ENCODE results near the gene STPG2. TPM values are rescaled to one million over a fixed set of nuclear protein-coding genes. Genes with fewer than 3 reads are reported as not detected.

The STPG2 gene
- total and polyA plus RNA-seq, 2 of the 4 experiments (the other 2 are of a cell fraction): not detected

DNA sequence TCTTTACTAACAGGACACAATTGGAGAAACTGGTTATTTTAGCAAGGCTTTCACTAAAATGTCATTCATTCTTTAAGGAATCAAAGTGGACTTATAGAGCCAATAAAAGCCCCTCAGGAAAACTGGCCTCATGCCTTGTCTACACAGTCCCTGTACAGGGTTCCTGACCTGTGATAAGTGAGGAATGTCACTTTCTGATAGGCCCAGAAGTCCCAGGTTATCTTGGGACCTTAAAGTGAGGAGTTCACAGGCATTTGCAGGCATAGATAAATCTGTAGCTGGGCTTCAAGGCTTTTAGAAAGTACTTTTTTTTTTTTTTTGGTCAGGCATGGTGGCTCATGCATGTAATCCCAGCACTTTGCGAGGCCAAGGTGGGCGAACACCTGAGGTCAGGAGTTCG lies 19.4 kb upstream of the STPG2 start:
- Histone ChIP-seq H3K4me2 (ENCODE audit: low read depth, low read length) (no peak overlapping the region), H2AFZ (replicated peaks; ENCODE audit: low read length, poor library complexity) (no peak overlapping the region), H3K9ac (ENCODE audit: low read depth, low read length) (no peak overlapping the region), H3K56ac (ENCODE audit: extremely low read depth, insufficient read depth, low read length) (no peak overlapping the region), H4K8ac (ENCODE audit: low read depth in 2 of 2, low read length in 2 of 2) (no peak overlapping the region), H3K18ac (ENCODE audit: low read depth, low read length) (no peak overlapping the region), H3K27me3 (ENCODE audit: control insufficient read depth, insufficient read depth, low read length) (peaks cover 4% of the 10 kb centered on the region; the same call in 1 of the 2 replicates), H3K9me3 (ENCODE audit: control insufficient read depth, insufficient read depth, low read length) (no peaks in the 10 kb centered on the region), H4K5ac (ENCODE audit: low read depth, low read length) (no peak overlapping the region), H3K14ac (replicated peaks; ENCODE audit: low read depth, low read length) (no peak overlapping the region), H3K4ac (ENCODE audit: low read depth, low read length) (no peak overlapping the region), H3K9me1 (ENCODE audit: insufficient read depth, low read length) (0 out of 2 replicates have a peak, but pooled peaks cover 3% of the 10 kb centered on the region), H4K20me1 (ENCODE audit: insufficient read depth, low read length) (no peaks in the 10 kb centered on the region), H2AK5ac (ENCODE audit: low read depth, low read length) (no peak overlapping the region), H3K23ac (ENCODE audit: low read depth, low read length) (no peak overlapping the region), H4K91ac (ENCODE audit: insufficient read depth, low read depth, low read length) (no peak overlapping the region), H3K36me3 (ENCODE audit: control insufficient read depth, insufficient read depth, low read length) (no peaks in the 10 kb centered on the region), H2BK15ac (ENCODE audit: low read depth, low read length) (no peak overlapping the region), H2BK5ac (ENCODE audit: low read depth, low read length, poor library complexity, severe bottlenecking) (no peak overlapping the region), H2BK120ac (ENCODE audit: low read depth, low read length) (no peak overlapping the region), H3K4me3 (ENCODE audit: insufficient read depth, low read depth, low read length) (no peak overlapping the region), H3K27ac (ENCODE audit: insufficient read depth, low read length) (no peak overlapping the region), H3K4me1 (ENCODE audit: control insufficient read depth, insufficient read depth, low read length) (no peaks in the 10 kb centered on the region), H3K79me1 (ENCODE audit: low read depth in 1 of 2, low read length in 2 of 2) (no peaks in the 10 kb centered on the region), H2AK9ac (replicated peaks; ENCODE audit: low read depth, low read length, poor library complexity) (no peak overlapping the region), H2BK20ac (ENCODE audit: low read depth, low read length) (no peak overlapping the region)
- CTCF ChIA-PET: no interaction called here
- no TSS peak for BruUV-seq (replicated peaks)
- POLR2A ChIA-PET (ENCODE audit: unreplicated experiment): no interaction called here
- TF ChIP-seq FOS (IDR thresholded peaks at IDR 0.05; ENCODE audit: low read depth, low read length) (no peak), NFE2L2 (IDR thresholded peaks at IDR 0.05; ENCODE audit: low read depth, low read length) (no peak), ELK1 (IDR thresholded peaks at IDR 0.05; ENCODE audit: borderline replicate concordance, low read depth, low read length) (no peak), MXI1 (IDR thresholded peaks at IDR 0.05; ENCODE audit: borderline replicate concordance, low read depth, low read length) (no peak), MAZ (IDR thresholded peaks at IDR 0.05; ENCODE audit: borderline replicate concordance, low read depth, low read length) (no peak), CTCF (conservative IDR thresholded peaks at IDR 0.05; ENCODE audit: low read depth, low read length) (no peak), RCOR1 (IDR thresholded peaks at IDR 0.05; ENCODE audit: insufficient replicate concordance, low read length) (no peak), RAD21 (IDR thresholded peaks at IDR 0.05; ENCODE audit: low read length) (no peak), CEBPB (IDR thresholded peaks at IDR 0.05; ENCODE audit: low read depth, low read length) (no peak), SMC3 (IDR thresholded peaks at IDR 0.05; ENCODE audit: low read depth, low read length) (no peak)
- DNase-seq (no peak), ATAC-seq (ENCODE audit: low read depth) (no peak)
- dilution Hi-C loops (cut with HindIII; ENCODE audit: low sequenced_read_pairs, unreplicated experiment) (no loop called here), intact Hi-C loops (cut with micrococcal nuclease) (no loop called here), in situ Hi-C loops (cut with MboI; ENCODE audit: low sequenced_read_pairs) (loop anchor here (25.0 kb wide), 1 partner anchor 500 kb away; the partner anchor contains the start of gene TSPAN5)
- no CpG with 5 or more reads among the region's 3 CpGs for WGBS, 2 experiments (ENCODE audit: extremely low coverage in 2 of 2, insufficient read length in 1 of 2)
